Keratinocyte (primary cell): ENCODE results near the gene ZCCHC24. TPM values are rescaled to one million over a fixed set of nuclear protein-coding genes. Genes with fewer than 3 reads are reported as not detected.

Experiments
- DNase-seq: peaks from one replicate; pipeline ENCODE4 v3.0.0-alpha.2; 2011; ENCODE audit warnings: low read depth, missing footprints, low spot score
- FAIRE-seq: peaks from 2 replicates; lab custom pipeline; 2011; peaks lifted over from hg19 to GRCh38; lab: Jason Lieb, UNC
- H2AFZ ChIP-seq: 2 replicates; pipeline ENCODE4 v1.6.0; 2012; ENCODE audit warnings: low read length, control low read depth, inconsistent platforms; ENCODE audit not compliant: control insufficient read depth
- H3K27ac ChIP-seq: 2 replicates; pipeline ENCODE4 v1.5.1; 2011; ENCODE audit warnings: low read length; ENCODE audit not compliant: control insufficient read depth, insufficient read depth
- H3K27me3 ChIP-seq: 3 replicates; pipeline ENCODE4 v1.6.0; 2011; ENCODE audit warnings: low read length; ENCODE audit not compliant: control insufficient read depth, insufficient read depth; ENCODE audit errors: extremely low read depth
- H3K36me3 ChIP-seq, 2 experiments: 2 replicates in 1 of 2; 3 replicates in 1 of 2; pipeline ENCODE4 v1.5.1; 2011; ENCODE audit warnings: low read length in 2 of 2, mild to moderate bottlenecking in 1 of 2; ENCODE audit not compliant: control insufficient read depth in 2 of 2, insufficient read depth in 2 of 2; ENCODE audit errors: extremely low read depth in 1 of 2
- H3K4me1 ChIP-seq: 3 replicates; pipeline ENCODE4 v1.5.1; 2011; ENCODE audit warnings: low read length; ENCODE audit not compliant: control insufficient read depth, insufficient read depth; ENCODE audit errors: extremely low read depth
- H3K4me2 ChIP-seq: 3 replicates; pipeline ENCODE4 v1.6.0; 2011; ENCODE audit warnings: low read depth, low read length; ENCODE audit not compliant: control insufficient read depth, insufficient read depth; ENCODE audit errors: extremely low read depth
- H3K4me3 ChIP-seq, 3 experiments: fragments of 200-600 bp in 1 of 3; sonication (generic) in 1 of 3; 2 replicates in 2 of 3; 3 replicates in 1 of 3; pipeline ENCODE4 v1.5.1; 2011 to 2016; ENCODE audit warnings: low read length in 3 of 3, mild to moderate bottlenecking in 3 of 3, control low read depth in 2 of 3, inconsistent platforms in 1 of 3, low read depth in 1 of 3, mixed read lengths in 1 of 3, mixed run types in 1 of 3, moderate library complexity in 1 of 3; ENCODE audit not compliant: control insufficient read depth in 2 of 3, insufficient read depth in 2 of 3; ENCODE audit errors: extremely low read depth in 1 of 3
- H3K79me2 ChIP-seq: 2 replicates; pipeline ENCODE4 v1.6.0; 2012; ENCODE audit warnings: low read length; ENCODE audit not compliant: control insufficient read depth, insufficient read depth
- H3K9ac ChIP-seq: 3 replicates; pipeline ENCODE4 v1.6.0; 2011; ENCODE audit warnings: low read length; ENCODE audit not compliant: control insufficient read depth, insufficient read depth; ENCODE audit errors: extremely low read depth
- H3K9me1 ChIP-seq: 3 replicates; pipeline ENCODE4 v1.6.0; 2011; ENCODE audit warnings: low read length; ENCODE audit not compliant: control insufficient read depth, insufficient read depth; ENCODE audit errors: extremely low read depth
- H3K9me3 ChIP-seq: 2 replicates; pipeline ENCODE4 v1.5.1; 2012; ENCODE audit warnings: low read depth, low read length; ENCODE audit not compliant: control insufficient read depth
- H4K20me1 ChIP-seq: 3 replicates; pipeline ENCODE4 v1.6.0; 2011; ENCODE audit warnings: low read length; ENCODE audit not compliant: control insufficient read depth, insufficient read depth; ENCODE audit errors: extremely low read depth
- CTCF ChIP-seq, 3 experiments: IDR thresholded peaks in 1 of 3; conservative IDR thresholded peaks in 1 of 3; optimal IDR thresholded peaks in 1 of 3; 2 replicates in 2 of 3; 3 replicates in 1 of 3; pipeline versions ENCODE3 to v1.5.1; 2011; ENCODE audit warnings: low read length in 3 of 3, mild to moderate bottlenecking in 3 of 3, moderate library complexity in 2 of 3, control low read depth in 1 of 3, inconsistent platforms in 1 of 3; ENCODE audit not compliant: insufficient read depth in 2 of 3; ENCODE audit errors: extremely low read depth in 1 of 3
- EZH2 ChIP-seq: IDR thresholded peaks from one replicate; pipeline ENCODE4 v1.6.1; 2012; ENCODE audit warnings: inconsistent platforms, mild to moderate bottlenecking, low read length, moderate library complexity
- dilution Hi-C: fragments of 300-500 bp; cut with MboI; formaldehyde crosslinking; loops from one replicate; pipeline ENCODE4 v1.7.0; 2020; ENCODE audit warnings: low sequenced_read_pairs; ENCODE audit not compliant: extremely low pct_ligation_motif_present
- polyA plus RNA-seq, 5 experiments: library from polyadenylated mRNA; depleted of rRNA in 3 of 5; stranded (reverse) in 3 of 5; stranded (forward) in 1 of 5; unstranded in 1 of 5; fragments of >200 nt; gene quantifications; 1 replicate in 1 of 5; 2 replicates in 3 of 5; 3 replicates in 1 of 5; pipeline versions ENCODE4 v1.2.1 to v1.2.3, GENCODE V29; 2011 to 2012; ENCODE audit warnings: missing spikeins in 2 of 5, low read depth in 1 of 5, low replicate concordance in 1 of 5

Gene ZCCHC24
- polyA plus RNA-seq, 1 donor (not counting 4 experiments of a cell fraction or from before 2014, with no cell fraction given), result 0.96 TPM

- TF ChIP-seq CTCF (optimal IDR thresholded peaks at IDR 0.05 in 1 of 3, IDR thresholded peaks at IDR 0.05 in 1 of 3, conservative IDR thresholded peaks at IDR 0.05 in 1 of 3; ENCODE audit: extremely low read depth in 1 of 3, insufficient read depth in 2 of 3, low read length in 3 of 3), result no peak
- TF ChIP-seq EZH2, result no peak
- Histone ChIP-seq H3K36me3 (no peaks in the 10 kb centered on the region), H3K4me3 (no peak overlapping the region), H3K9me1 (no peaks in the 10 kb centered on the region), H3K27ac (no peak overlapping the region), H3K4me1 (no peaks in the 10 kb centered on the region), H3K4me2 (no peak overlapping the region), H3K9ac (no peak overlapping the region), H3K9me3 (no peaks in the 10 kb centered on the region), H4K20me1 (no peaks in the 10 kb centered on the region), H3K27me3 (no peaks in the 10 kb centered on the region), H3K79me2 (no peaks in the 10 kb centered on the region), H2AFZ (no peak overlapping the region)
- FAIRE-seq (no peak), DNase-seq (no peak)
- dilution Hi-C loops, result no loop called here
Measured at GRCh38 chr10:79418274-79418673, 27.1 kb downstream of the ZCCHC24 start.

- no peak overlapping the region for H3K27ac ChIP-seq
- no peaks in the 10 kb centered on the region for H3K4me1 ChIP-seq
- DNase-seq, result no peak
- no peaks in the 10 kb centered on the region for H3K9me3 ChIP-seq
- H3K4me3 ChIP-seq, result no peak overlapping the region
- no peak for FAIRE-seq
- no peak overlapping the region for H3K4me2 ChIP-seq
- no peaks in the 10 kb centered on the region for H4K20me1 ChIP-seq
- H3K27me3 ChIP-seq, result no peaks in the 10 kb centered on the region
- no peak overlapping the region for H3K9ac ChIP-seq
- no peaks in the 10 kb centered on the region for H3K36me3 ChIP-seq
- TF ChIP-seq CTCF (optimal IDR thresholded peaks at IDR 0.05 in 1 of 3, IDR thresholded peaks at IDR 0.05 in 1 of 3, conservative IDR thresholded peaks at IDR 0.05 in 1 of 3; ENCODE audit: extremely low read depth in 1 of 3, insufficient read depth in 2 of 3, low read length in 3 of 3) (no peak), EZH2 (no peak)
- no peaks in the 10 kb centered on the region for H3K9me1 ChIP-seq
- H2AFZ ChIP-seq, result no peak overlapping the region
- no peaks in the 10 kb centered on the region for H3K79me2 ChIP-seq
- dilution Hi-C loops, result no loop called here
Measured at GRCh38 chr10:79417731-79418130, 27.7 kb downstream of the ZCCHC24 start.
